ENCODE results near the gene NDUFB2. TPM values are rescaled to one million over a fixed set of nuclear protein-coding genes. Genes with fewer than 3 reads are reported as not detected.

NDUFB2 gene
- total RNA-seq, 1 experiment from 2014 or later, result 152 TPM

DNA sequence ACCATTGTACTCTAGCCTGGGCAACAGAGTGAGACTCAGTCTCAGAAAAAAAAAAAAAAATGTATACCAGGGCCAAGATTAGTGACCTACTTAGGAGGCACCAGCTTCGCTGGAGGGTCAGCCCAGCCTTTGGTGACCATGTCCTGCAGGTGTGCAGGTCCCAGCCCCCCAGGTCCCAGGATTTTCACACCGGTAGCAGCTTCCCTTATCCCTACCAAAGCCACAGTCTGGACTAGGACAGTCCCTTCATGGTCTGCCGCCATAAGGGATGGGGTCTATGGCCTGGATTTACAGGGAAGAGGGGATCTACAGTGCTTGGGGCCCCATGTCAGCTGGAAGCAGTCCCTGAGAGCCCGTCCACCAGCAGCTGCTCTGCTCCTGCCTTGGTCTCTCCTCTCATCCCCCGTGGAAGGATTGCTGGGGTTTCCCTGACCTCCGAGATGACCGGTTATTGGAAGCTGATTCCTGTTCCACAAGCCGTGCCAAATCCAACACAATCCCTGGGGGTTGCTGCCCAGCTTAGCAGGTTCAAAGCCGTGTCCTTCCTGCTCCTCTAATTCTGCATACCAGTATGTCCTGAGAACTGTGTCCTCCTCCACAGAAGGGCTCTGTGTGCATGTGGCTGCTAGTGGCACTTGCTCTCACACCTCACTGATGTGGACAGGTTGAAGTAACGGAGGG lies 11.0 kb upstream of the NDUFB2 start (continued):
- TF ChIP-seq, protein P1, sequence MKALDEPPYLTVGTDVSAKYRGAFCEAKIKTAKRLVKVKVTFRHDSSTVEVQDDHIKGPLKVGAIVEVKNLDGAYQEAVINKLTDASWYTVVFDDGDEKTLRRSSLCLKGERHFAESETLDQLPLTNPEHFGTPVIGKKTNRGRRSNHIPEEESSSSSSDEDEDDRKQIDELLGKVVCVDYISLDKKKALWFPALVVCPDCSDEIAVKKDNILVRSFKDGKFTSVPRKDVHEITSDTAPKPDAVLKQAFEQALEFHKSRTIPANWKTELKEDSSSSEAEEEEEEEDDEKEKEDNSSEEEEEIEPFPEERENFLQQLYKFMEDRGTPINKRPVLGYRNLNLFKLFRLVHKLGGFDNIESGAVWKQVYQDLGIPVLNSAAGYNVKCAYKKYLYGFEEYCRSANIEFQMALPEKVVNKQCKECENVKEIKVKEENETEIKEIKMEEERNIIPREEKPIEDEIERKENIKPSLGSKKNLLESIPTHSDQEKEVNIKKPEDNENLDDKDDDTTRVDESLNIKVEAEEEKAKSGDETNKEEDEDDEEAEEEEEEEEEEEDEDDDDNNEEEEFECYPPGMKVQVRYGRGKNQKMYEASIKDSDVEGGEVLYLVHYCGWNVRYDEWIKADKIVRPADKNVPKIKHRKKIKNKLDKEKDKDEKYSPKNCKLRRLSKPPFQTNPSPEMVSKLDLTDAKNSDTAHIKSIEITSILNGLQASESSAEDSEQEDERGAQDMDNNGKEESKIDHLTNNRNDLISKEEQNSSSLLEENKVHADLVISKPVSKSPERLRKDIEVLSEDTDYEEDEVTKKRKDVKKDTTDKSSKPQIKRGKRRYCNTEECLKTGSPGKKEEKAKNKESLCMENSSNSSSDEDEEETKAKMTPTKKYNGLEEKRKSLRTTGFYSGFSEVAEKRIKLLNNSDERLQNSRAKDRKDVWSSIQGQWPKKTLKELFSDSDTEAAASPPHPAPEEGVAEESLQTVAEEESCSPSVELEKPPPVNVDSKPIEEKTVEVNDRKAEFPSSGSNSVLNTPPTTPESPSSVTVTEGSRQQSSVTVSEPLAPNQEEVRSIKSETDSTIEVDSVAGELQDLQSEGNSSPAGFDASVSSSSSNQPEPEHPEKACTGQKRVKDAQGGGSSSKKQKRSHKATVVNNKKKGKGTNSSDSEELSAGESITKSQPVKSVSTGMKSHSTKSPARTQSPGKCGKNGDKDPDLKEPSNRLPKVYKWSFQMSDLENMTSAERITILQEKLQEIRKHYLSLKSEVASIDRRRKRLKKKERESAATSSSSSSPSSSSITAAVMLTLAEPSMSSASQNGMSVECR (CRISPR knock-in tag; IDR thresholded peaks at IDR 0.05; ENCODE audit: borderline replicate concordance), result no peak
- TF ChIP-seq NR2C2 (CRISPR knock-in tag; IDR thresholded peaks at IDR 0.05) (no peak), ZNF138 (CRISPR knock-in tag; conservative IDR thresholded peaks at IDR 0.05) (no peak)

DNA sequence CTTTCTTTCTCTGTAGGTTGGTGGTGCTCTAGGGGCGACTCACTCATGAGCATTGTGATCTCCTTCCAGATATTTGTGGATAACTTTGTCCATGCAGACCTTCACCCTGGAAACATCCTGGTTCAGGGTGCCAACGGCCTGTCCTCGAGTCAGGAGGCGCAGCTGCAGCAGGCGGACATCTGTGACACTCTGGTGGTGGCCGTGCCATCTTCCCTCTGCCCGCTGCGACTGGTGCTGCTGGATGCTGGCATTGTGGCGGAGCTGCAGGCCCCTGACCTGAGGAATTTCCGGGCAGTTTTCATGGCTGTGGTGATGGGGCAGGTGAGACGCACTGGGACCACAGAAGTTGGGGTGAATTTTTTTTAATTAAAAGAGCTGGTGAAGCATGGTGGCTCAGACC lies 9.6 kb upstream of the NDUFB2 start:
- DNase-seq (ENCODE audit: low spot score) (no peak), ATAC-seq (no peak)
- Mint-ChIP-seq H3K27ac (no peak overlapping the region), H3K27me3 (ENCODE audit: low read depth) (no peaks in the 10 kb centered on the region), H3K4me1 (no peaks in the 10 kb centered on the region), H3K36me3 (no peaks in the 10 kb centered on the region), H3K9me3 (no peaks in the 10 kb centered on the region), H3K4me3 (no peak overlapping the region)
- ChIA-PET CTCF (interaction anchor here (0.7 to 2.4 kb wide), 2 partner anchors 12 to 46 kb away, joined by 3 to 8 read pairs; partner anchors contain the start of gene DENND2A), POLR2A (no interaction called here)
- TF ChIP-seq, protein P2, sequence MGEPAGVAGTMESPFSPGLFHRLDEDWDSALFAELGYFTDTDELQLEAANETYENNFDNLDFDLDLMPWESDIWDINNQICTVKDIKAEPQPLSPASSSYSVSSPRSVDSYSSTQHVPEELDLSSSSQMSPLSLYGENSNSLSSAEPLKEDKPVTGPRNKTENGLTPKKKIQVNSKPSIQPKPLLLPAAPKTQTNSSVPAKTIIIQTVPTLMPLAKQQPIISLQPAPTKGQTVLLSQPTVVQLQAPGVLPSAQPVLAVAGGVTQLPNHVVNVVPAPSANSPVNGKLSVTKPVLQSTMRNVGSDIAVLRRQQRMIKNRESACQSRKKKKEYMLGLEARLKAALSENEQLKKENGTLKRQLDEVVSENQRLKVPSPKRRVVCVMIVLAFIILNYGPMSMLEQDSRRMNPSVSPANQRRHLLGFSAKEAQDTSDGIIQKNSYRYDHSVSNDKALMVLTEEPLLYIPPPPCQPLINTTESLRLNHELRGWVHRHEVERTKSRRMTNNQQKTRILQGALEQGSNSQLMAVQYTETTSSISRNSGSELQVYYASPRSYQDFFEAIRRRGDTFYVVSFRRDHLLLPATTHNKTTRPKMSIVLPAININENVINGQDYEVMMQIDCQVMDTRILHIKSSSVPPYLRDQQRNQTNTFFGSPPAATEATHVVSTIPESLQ (CRISPR knock-in tag; IDR thresholded peaks at IDR 0.05), result no peak

DNA sequence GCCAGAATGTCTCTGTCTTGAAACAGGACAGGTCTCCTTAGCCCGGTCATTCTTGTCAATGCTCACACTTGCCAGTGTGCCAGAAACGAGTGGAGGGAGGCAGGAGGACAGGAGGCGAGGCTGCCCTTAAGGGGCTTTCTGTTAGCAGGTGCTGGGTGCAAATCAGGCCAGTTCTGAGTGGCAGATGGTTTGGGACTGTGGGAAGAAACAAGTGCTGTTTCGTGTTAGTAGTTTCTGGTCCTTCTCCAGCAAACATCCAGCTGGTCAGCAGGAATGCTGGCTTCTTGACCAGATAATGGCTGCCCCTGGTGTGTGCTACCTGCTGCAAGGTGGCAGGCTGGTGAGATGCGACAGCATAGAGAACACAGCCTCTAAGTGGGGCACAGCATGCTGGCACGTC lies 8.2 kb upstream of the NDUFB2 start:
- DNase-seq (ENCODE audit: low spot score) (no peak), ATAC-seq (no peak)
- Mint-ChIP-seq H3K36me3 (no peaks in the 10 kb centered on the region), H3K9me3 (no peaks in the 10 kb centered on the region), H3K4me3 (no peak overlapping the region), H3K4me1 (no peaks in the 10 kb centered on the region), H3K27ac (no peak overlapping the region), H3K27me3 (ENCODE audit: low read depth) (no peaks in the 10 kb centered on the region)
- ChIA-PET POLR2A (no interaction called here), CTCF (interaction anchor here (1.9 kb wide), 1 partner anchor 13 kb away, joined by 21 read pairs; no protein-coding TSS in a partner anchor)
- TF ChIP-seq CBFB (CRISPR knock-in tag; IDR thresholded peaks at IDR 0.05; ENCODE audit: low read depth), result no peak
- TF ChIP-seq ZNF232 (CRISPR knock-in tag; IDR thresholded peaks at IDR 0.05), result no peak
- no peak for TF ChIP-seq TEAD4 (CRISPR knock-in tag; IDR thresholded peaks at IDR 0.05)
- TF ChIP-seq FOXP1 (CRISPR knock-in tag; IDR thresholded peaks at IDR 0.05; ENCODE audit: borderline replicate concordance), result no peak
- TF ChIP-seq, protein P3, sequence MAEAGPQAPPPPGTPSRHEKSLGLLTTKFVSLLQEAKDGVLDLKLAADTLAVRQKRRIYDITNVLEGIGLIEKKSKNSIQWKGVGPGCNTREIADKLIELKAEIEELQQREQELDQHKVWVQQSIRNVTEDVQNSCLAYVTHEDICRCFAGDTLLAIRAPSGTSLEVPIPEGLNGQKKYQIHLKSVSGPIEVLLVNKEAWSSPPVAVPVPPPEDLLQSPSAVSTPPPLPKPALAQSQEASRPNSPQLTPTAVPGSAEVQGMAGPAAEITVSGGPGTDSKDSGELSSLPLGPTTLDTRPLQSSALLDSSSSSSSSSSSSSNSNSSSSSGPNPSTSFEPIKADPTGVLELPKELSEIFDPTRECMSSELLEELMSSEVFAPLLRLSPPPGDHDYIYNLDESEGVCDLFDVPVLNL (CRISPR knock-in tag; IDR thresholded peaks at IDR 0.05; ENCODE audit: borderline replicate concordance, low read depth), result no peak
- TF ChIP-seq SP1 (CRISPR knock-in tag; conservative IDR thresholded peaks at IDR 0.05), result no peak
- TF ChIP-seq, protein P4, sequence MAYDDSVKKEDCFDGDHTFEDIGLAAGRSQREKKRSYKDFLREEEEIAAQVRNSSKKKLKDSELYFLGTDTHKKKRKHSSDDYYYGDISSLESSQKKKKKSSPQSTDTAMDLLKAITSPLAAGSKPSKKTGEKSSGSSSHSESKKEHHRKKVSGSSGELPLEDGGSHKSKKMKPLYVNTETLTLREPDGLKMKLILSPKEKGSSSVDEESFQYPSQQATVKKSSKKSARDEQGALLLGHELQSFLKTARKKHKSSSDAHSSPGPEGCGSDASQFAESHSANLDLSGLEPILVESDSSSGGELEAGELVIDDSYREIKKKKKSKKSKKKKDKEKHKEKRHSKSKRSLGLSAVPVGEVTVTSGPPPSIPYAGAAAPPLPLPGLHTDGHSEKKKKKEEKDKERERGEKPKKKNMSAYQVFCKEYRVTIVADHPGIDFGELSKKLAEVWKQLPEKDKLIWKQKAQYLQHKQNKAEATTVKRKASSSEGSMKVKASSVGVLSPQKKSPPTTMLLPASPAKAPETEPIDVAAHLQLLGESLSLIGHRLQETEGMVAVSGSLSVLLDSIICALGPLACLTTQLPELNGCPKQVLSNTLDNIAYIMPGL (CRISPR knock-in tag; IDR thresholded peaks at IDR 0.05), result no peak
- TF ChIP-seq GABPB1 (CRISPR knock-in tag; IDR thresholded peaks at IDR 0.05), result no peak
- no peak for TF ChIP-seq SMAD3 (CRISPR knock-in tag; IDR thresholded peaks at IDR 0.05; ENCODE audit: borderline replicate concordance)
- TF ChIP-seq ETV6 (CRISPR knock-in tag; IDR thresholded peaks at IDR 0.05), result no peak
- TF ChIP-seq RELA (CRISPR knock-in tag; IDR thresholded peaks at IDR 0.05; ENCODE audit: borderline replicate concordance), result no peak
- TF ChIP-seq MYBL2 (CRISPR knock-in tag; IDR thresholded peaks at IDR 0.05), result no peak
- no peak for TF ChIP-seq GRHL2 (CRISPR knock-in tag; IDR thresholded peaks at IDR 0.05; ENCODE audit: insufficient replicate concordance, severe bottlenecking)
- TF ChIP-seq, protein P5, sequence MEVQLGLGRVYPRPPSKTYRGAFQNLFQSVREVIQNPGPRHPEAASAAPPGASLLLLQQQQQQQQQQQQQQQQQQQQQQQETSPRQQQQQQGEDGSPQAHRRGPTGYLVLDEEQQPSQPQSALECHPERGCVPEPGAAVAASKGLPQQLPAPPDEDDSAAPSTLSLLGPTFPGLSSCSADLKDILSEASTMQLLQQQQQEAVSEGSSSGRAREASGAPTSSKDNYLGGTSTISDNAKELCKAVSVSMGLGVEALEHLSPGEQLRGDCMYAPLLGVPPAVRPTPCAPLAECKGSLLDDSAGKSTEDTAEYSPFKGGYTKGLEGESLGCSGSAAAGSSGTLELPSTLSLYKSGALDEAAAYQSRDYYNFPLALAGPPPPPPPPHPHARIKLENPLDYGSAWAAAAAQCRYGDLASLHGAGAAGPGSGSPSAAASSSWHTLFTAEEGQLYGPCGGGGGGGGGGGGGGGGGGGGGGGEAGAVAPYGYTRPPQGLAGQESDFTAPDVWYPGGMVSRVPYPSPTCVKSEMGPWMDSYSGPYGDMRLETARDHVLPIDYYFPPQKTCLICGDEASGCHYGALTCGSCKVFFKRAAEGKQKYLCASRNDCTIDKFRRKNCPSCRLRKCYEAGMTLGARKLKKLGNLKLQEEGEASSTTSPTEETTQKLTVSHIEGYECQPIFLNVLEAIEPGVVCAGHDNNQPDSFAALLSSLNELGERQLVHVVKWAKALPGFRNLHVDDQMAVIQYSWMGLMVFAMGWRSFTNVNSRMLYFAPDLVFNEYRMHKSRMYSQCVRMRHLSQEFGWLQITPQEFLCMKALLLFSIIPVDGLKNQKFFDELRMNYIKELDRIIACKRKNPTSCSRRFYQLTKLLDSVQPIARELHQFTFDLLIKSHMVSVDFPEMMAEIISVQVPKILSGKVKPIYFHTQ (CRISPR knock-in tag; IDR thresholded peaks at IDR 0.05), result no peak

All from WTC11 (cell line).